ENCODE measurements around the gene GNB2.
"Not testable (repeated sequence)": the region's sequence is repeated elsewhere in the genome, so short reads cannot be mapped to it uniquely, and the experiment has no call there.

The GNB2 gene

GRCh38 chr7:100673302-100673941, at the start of gene GNB2:
Gene GNB2 (plus strand): TSS chr7:100673740. CDS start chr7:100676266, 2,526 bp downstream.
- DNase-seq (ENCODE audit: low spot score), result peak; percentile 96

DNA sequence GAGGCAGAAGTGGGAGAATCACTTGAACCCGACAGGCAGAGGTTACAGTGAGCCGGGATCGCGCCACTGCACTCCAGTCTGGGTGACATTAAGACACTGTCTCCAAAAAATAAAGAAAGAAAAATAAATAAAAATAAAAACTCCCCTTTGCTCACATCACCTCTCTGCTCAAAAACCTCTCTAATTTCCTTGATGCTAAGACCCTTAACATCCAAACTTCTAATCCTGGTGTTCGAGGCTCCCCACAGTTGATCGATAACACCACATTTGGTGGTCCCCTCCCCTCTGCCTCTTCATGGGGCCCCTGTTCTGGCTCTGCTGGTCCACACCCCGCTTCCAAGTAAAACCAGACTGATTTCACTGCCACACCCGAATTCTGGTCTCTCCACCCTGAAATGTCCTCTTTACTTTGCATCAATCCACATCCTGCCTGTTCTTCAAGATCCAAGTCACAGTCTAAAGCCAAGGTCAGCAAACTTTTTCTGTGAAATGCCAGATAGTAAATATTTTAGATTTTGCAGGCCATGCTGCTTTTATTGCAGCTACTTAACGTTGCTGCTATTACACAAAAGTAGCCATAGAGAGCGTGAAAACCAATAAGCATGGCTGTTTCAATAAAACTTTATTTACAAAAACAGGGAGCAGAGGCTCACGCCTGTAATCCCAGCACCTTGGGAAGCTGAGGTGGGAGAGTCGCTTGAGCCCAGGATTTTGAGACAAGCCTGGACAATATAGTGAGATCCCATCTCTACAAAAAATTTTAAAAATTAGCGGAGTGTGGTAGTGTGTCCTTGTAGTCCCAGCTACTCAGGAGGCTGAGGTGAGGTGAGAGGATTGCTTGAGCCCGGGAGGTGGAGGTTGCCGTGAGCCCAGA, 49.4 kb upstream of the GNB2 start:
- no peak for DNase-seq (ENCODE audit: low spot score)

- DNase-seq (ENCODE audit: low spot score), result no peak
Observed at GRCh38 chr7:100626055-100626454, 47.5 kb upstream of the GNB2 start.

DNA sequence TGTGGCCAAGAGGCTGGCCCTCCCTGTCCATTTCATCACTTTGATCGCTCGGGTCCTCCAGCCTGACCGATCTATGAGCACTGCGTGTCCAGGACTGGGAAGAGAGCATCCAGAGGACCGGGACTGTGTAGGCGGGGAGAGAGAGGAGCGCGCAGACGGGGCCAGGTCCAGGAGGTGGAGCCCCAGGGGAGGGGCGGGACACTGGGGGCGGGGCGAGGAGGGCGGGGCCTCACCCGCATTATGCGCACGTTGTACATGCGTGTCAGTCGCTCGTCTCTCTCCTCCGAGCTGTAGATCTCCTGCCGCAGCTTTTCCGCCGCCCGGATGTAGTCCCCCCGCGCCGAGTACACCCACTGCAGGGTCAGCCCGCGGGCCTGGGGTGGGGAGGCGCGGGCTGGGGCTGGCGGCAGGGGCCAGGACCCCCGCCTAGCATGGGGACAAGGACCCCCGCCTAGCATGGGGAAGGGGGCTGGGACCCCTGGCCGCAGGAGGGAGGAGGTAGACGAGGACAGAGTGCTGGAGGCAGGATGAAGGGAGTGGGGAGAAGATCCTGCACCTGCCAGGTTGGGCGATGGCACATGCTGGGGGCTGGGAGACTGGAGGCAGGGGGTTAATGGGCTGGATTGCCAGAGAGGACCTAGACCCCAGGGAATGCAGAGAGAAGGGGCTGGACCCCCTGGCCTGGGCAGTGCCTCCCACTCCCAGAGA, 46.9 kb upstream of the GNB2 start:
- peak; percentile 99 for DNase-seq (ENCODE audit: low spot score)

DNA sequence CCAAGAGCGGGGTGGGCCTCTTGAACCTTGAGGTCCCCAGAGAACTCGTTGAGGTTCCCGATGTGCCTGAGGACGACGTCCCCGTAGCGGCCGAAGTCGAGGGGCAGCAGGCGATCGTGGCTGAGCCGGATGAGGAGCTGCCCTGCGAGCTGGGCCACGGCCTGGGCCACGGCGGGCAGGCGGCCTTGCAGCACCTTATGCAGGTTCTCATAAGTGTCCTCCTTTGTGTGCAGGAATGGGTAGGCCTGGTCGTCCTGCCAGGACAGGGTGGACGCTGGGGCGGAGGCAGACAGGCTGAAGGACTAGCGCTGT, 46.3 kb upstream of the GNB2 start:
- peak; percentile 30 for DNase-seq (ENCODE audit: low spot score)

- peak; percentile 82 for DNase-seq (ENCODE audit: low spot score)
Observed at GRCh38 chr7:100629117-100629716, 44.3 kb upstream of the GNB2 start.

GRCh38 chr7:100630066-100630465, 43.5 kb upstream of the GNB2 start:
- no peak for DNase-seq (ENCODE audit: low spot score)

DNA sequence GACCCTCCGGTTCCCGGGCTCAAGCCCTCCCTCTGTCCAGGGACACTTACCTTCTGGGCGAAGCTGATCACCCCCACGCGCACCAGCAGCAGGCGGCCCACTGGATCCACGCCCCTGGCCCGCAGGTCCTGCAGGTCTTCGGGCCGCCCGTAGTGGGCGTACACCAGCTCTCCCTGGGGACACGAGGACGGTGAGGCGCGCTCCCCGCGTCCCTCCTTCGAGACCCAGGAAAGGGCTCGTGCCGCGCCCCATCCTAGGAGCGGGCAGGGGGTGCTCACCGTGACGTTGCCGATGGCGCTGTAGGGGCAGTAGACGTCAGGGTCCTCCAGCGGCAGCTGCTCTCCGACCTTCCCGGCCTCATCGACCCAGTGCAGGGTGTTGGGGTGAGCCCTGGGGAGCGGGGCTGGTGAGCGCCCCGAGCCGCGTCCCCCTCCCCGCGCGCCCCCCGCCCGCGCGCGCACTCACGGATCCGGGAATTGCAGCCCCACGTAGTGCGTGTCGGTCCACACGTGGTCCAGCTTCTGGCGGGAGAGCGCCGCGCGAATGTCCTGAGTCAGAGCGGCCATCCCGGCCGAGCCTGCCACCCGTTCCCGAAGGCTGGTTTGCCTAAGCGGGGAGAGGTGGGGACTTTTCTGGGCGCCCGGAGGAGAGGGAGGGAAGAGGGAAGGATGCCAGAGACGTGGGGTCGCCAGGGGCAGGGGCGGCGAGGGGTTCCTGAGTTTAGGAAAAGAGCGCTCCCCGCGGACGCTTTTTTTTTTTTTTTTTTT, 40.4 kb upstream of the GNB2 start:
- peak; percentile 63 for DNase-seq (ENCODE audit: low spot score)

GRCh38 chr7:100639995-100640516, 33.5 kb upstream of the GNB2 start:
- DNase-seq (ENCODE audit: low spot score), result no peak

DNA sequence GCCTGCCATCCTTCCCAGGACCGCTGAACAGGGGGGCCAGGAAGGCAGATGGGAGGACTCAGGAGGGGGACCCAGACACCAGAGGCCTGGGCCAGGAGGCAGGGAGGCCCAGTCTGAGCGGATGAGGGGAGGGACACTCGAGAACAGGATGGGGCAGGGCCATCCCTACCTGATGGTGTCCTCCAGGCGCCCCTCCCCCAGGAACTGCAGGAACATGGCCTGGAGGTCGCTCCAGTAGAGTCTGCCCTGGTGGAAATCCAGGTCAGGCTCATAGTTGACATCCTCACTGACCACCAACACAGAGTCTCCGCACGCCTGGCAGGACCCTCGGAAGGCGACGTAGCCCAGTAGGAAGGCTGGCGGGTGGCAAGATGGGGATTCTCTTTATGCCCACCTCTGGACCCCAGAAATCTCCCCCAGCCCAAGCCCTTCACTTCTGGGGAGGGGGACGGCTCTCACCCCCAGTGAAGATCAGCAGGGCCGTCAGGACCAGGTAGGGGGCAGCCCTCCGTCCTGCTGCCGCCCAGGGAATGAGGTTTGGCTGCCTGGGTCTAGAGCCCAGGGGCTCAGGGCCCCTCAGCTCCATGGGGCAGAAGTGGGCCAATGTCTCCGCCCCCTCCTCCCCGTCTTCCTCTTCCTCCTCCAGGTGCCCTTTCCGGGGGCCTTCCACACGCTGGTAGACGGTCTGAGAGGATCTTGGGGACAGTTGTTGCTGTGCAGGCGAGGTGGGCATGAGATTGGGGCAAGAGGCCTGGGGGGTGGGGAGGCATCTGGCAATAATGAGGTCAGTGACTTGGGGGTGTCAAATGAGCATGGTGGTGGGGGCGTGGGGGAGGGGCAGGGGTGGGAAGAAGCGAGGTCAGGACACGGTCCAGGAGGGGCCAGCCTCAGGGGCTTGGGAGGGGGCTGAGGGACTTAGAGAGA, 32.8 kb upstream of the GNB2 start:
- no peak for DNase-seq (ENCODE audit: low spot score)

- no peak for DNase-seq (ENCODE audit: low spot score)
Observed at GRCh38 chr7:100641463-100641859, 32.1 kb upstream of the GNB2 start, which contains the start of gene TFR2. Gene TFR2 (minus strand): TSS chr7:100641552. CDS start chr7:100641509, 43 bp downstream.

DNA sequence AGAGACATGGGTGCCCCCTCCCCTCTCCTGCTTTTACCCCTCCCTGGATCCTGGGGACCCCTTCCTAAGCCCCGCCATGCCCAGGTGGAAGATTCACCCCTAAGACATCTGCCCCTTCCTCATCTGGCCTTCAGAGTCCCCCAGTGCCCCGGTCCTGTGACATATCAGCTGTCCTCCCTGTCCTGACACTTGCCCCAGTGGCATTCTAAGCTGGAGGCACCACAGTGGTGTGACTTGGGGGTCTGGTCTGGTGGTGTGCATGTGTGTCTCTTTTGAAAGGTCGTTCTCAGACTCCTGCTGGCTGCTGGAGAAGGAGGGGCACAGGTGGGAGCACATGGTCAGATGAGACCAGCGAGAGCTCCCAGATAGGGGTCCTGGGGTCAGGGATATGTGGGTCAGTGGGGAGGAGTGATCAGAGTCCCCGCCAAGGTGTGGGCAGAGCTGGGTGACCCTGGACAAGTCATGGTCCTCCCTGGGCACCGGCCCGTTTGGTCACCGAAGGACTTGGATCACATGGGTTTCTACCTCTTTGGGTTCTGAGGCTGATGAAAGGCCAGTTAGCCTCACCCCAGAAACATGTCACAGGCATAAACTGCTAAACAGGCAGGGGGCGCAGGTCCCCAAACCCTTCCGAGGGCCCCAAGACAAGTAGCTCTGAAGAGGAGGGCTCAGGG, 31.5 kb upstream of the GNB2 start:
- no peak for DNase-seq (ENCODE audit: low spot score)

- peak; percentile 91 for DNase-seq (ENCODE audit: low spot score)
Observed at GRCh38 chr7:100642534-100642907, 31.0 kb upstream of the GNB2 start.

- DNase-seq (ENCODE audit: low spot score), result no peak
Observed at GRCh38 chr7:100649826-100650565, 23.5 kb upstream of the GNB2 start.

DNA sequence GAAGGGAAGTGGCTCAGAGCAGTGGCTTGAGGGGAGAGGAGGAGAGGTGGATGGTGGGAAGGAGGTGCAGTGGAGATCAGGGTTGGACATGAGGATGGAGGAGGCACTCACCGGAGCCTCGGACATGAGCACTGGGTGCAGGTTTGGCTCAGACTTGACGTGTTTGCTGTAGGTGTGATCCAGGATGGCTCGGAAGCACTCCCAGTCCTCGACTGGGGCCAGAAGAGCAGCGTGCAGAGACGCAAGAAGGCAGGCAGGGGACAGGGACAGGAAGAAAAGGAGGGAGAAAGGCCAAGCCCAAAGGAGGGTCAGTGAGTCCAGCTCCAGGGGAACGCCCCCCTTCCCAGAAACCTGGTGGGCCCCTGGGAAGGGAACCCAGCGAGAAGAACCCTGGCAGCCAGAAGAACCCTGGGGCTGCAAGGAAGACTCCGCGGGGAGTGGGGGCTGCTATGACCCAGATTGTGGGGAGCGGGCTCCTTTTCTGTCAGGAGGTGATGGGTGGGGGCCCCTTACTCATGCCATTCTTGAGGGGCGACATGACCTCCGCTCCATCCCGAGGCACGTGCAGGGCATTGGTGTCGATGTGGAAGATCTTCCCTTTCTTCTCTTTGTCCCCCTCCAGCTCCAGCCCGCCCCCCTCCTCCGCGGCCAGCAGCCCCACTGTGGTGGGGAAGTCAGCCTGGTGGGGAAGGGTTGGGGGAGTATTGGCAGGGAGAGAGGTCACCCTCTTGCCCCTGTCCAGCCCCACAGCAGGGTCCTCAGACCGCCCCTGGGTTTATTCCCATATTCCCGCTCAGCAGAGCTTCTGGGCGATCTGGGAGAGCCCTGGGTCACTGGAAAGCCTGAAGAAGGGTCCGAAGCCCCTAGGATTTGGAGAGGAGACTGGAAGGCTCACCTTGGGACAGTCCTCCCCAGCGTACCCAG, 18.4 kb upstream of the GNB2 start:
- no peak for DNase-seq (ENCODE audit: low spot score)

DNA sequence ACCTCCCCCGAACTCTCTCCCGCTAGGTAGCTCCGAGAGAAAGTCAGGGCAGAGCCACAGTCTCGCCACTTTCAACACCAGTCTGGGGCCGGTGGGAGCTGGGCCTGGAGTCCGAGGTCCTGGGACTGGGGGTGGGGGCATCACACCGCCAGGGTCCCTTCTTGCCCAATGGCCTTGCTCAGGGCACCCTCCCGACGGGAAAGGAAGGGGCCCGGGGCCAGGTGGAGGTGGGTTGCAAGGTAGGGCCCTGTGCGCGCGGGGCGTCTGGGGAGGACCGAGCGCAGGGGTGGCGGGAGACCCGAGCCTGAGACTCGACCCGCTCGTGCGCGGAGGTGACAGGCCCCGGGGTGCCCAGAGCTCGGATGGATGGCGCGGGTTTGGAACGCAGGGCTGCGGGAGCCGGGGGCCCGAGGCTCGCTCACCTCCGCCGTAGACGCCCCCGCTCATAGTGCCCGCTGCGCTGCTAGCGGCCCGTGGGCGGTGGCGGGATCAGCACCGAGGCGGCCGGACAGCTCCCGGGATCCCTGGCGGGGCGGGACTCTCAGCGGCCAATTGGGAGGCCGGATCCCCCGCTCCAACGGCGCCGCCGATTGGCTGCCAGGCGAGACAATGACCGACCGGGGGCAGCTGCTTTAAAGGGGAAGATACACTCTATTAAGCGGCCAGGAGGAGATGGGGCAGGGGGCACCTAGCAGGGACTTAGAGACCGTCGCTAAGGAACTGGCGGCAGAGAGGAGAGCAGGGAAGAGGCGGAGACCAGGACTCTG, 17.4 kb upstream of the GNB2 start, which contains the start of gene ACTL6B:
Gene ACTL6B, minus strand, starts transcription at position 541 of the 767 bp plus-strand sequence. Its CDS starts 94 bp downstream, at position 447.
- DNase-seq (ENCODE audit: low spot score), result peak; percentile 100

GRCh38 chr7:100662194-100662776, 11.3 kb upstream of the GNB2 start:
- DNase-seq (ENCODE audit: low spot score), result not testable (repeated sequence)

All from iPS-NIHi11 (cell line).